ENCODE measurements around the gene PRAC1.

Gene PRAC1

GRCh38 chr17:48752399-48753288 lies 30.3 kb upstream of the PRAC1 start:
- TF ChIP-seq, protein P1, sequence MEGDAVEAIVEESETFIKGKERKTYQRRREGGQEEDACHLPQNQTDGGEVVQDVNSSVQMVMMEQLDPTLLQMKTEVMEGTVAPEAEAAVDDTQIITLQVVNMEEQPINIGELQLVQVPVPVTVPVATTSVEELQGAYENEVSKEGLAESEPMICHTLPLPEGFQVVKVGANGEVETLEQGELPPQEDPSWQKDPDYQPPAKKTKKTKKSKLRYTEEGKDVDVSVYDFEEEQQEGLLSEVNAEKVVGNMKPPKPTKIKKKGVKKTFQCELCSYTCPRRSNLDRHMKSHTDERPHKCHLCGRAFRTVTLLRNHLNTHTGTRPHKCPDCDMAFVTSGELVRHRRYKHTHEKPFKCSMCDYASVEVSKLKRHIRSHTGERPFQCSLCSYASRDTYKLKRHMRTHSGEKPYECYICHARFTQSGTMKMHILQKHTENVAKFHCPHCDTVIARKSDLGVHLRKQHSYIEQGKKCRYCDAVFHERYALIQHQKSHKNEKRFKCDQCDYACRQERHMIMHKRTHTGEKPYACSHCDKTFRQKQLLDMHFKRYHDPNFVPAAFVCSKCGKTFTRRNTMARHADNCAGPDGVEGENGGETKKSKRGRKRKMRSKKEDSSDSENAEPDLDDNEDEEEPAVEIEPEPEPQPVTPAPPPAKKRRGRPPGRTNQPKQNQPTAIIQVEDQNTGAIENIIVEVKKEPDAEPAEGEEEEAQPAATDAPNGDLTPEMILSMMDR (IDR thresholded peaks at IDR 0.05; ENCODE audit: low read length, missing control alignments): no peak
- no peak for DNase-seq (ENCODE audit: low read depth)
- no peak overlapping the region for H3K4me3 ChIP-seq (replicated peaks; ENCODE audit: low read depth, low read length)

- no peak overlapping the region for H3K4me3 ChIP-seq (replicated peaks; ENCODE audit: low read depth, low read length)
- TF ChIP-seq, protein P1 (IDR thresholded peaks at IDR 0.05; ENCODE audit: low read length, missing control alignments): no peak
- DNase-seq (ENCODE audit: low read depth): no peak
These were observed 29.5 kb upstream of the PRAC1 start for GRCh38 chr17:48751733-48752398.

GRCh38 chr17:48751172-48751571 lies 28.9 kb upstream of the PRAC1 start:
- DNase-seq (ENCODE audit: low read depth): no peak
- no peak overlapping the region for H3K4me3 ChIP-seq (replicated peaks; ENCODE audit: low read depth, low read length)
- TF ChIP-seq, protein P1 (IDR thresholded peaks at IDR 0.05; ENCODE audit: low read length, missing control alignments): no peak

DNA sequence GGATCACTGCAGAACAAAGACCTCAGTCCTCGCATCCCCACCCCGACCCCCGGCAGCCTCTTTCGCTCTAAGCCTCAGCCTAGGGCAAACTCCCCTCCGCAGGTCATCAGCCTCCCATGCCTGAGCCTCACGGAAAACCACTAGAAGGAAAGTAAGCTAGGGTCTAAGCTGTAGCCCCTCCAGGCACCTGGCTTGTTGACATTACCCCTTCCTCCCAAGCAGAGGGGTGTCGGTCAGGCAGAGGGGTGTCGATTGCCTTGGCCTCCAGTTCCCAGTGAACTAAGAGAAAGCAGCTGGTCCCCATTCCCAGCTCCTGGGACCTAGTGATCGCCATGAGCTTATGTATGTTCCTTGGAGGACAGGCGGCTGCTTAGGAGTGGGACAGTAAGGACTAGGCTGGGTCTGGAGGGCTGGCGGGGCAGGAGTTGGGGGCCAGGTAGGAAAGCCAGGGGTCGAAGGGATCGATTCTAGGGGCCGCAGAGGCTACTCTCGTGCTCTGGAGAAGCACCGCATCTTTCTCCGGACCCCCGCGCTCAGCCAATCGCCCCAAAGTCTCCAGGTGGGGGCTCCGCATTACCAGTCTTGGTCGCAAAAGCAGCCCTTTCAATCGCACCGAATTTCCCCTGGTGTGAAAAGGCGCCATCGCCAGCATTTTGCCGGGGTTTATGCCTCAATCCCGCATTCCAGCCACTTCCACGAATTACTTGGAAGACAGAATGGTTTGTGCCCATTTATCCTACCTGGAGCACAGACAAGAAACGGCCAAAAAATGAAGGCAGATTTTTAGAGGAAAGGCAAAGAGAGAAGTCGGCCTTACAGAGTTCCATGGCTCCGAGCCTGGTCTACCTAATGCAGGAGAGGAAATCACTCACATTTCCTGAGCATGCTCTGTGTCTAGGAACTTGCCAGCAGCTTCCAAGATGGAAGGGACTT lies 27.6 kb upstream of the PRAC1 start:
- TF ChIP-seq, protein P1 (IDR thresholded peaks at IDR 0.05; ENCODE audit: low read length, missing control alignments): no peak
- no peak overlapping the region for H3K4me3 ChIP-seq (replicated peaks; ENCODE audit: low read depth, low read length)

DNA sequence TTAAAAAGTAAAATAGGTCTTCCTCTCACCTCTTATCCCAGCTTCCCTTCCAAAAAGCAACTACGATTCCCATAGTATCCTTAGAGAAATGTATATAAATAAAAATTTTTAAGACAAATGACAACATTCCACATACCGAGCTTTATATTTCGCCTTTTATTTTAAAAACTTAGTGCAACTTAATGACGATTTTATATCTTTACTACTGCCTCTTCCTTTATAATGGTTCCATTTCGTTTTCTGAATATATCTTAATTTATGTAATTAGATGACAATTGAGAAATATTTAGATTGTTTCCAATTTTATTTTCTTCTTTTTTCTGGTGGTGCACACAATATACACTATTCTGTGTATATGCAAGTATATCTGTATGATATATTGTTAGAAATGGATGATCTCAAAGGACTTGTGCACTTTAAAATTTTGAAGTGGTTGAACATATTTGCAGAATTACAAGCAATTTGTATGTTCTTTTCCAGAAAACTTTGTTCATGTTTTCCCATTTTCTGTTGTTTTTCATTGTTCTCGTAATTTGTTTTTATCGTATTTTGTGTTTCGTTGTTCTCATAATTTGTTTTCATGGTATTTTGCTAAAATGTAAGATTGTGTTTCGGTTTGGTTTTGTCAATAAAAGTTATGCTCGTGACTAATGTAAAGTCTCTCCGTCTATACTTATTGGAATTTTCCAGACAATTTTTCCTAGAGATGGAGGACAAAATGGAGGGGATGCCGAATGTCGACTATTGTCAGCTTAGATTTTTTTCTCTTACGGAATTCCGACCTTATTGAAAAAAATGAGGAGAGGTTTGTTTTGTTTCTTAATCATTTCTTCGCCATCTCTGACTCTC lies 26.6 kb upstream of the PRAC1 start:
- TF ChIP-seq, protein P1 (IDR thresholded peaks at IDR 0.05; ENCODE audit: low read length, missing control alignments): no peak
- no peak for DNase-seq (ENCODE audit: low read depth)
- H3K4me3 ChIP-seq (replicated peaks; ENCODE audit: low read depth, low read length): no peak overlapping the region

More for the DNA sequence above, 27.6 kb upstream of the PRAC1 start:
- no peak for DNase-seq (ENCODE audit: low read depth)
